ENCODE data around the gene GUCY1A1. TPM values are rescaled to one million over a fixed set of nuclear protein-coding genes. Genes with fewer than 3 reads are reported as not detected.

GUCY1A1 gene
- total RNA-seq, 1 donor: 0.09 TPM

DNA sequence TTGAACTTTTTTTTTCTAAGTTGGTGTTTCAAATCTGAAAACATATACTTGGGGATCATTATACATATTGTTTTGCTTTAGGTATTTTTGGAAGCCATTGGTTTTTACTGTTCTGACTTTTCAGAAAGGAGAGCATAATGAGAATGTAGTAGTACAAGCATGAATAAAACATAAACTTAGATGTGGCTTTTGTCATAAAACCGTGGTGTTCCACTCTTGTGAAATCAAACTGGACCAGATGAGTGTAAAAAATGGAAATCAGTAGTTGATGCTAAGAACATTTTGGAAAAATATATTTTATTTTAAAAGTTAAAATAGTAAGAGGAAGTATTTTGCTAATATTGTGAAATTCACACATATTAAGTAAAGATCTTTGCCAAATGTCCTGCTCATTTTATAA lies 29.6 kb downstream of the GUCY1A1 start:
- no peak overlapping the region for H3K4me3 ChIP-seq (ENCODE audit: low read depth, low read length)
- TF ChIP-seq, protein P1, sequence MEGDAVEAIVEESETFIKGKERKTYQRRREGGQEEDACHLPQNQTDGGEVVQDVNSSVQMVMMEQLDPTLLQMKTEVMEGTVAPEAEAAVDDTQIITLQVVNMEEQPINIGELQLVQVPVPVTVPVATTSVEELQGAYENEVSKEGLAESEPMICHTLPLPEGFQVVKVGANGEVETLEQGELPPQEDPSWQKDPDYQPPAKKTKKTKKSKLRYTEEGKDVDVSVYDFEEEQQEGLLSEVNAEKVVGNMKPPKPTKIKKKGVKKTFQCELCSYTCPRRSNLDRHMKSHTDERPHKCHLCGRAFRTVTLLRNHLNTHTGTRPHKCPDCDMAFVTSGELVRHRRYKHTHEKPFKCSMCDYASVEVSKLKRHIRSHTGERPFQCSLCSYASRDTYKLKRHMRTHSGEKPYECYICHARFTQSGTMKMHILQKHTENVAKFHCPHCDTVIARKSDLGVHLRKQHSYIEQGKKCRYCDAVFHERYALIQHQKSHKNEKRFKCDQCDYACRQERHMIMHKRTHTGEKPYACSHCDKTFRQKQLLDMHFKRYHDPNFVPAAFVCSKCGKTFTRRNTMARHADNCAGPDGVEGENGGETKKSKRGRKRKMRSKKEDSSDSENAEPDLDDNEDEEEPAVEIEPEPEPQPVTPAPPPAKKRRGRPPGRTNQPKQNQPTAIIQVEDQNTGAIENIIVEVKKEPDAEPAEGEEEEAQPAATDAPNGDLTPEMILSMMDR (IDR thresholded peaks at IDR 0.05; ENCODE audit: insufficient read depth, low read length): no peak
- no peak for DNase-seq (ENCODE audit: low read depth)

DNA sequence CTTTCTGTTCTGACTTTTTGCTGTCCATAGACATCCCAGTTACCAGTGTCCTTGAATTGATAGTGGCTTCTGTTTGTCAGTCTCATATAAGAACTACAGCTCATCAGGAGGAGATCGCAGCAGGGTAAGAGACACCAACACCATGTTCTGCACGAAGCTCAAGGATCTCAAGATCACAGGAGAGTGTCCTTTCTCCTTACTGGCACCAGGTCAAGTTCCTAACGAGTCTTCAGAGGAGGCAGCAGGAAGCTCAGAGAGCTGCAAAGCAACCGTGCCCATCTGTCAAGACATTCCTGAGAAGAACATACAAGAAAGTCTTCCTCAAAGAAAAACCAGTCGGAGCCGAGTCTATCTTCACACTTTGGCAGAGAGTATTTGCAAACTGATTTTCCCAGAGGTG lies 30.1 kb downstream of the GUCY1A1 start:
- DNase-seq (ENCODE audit: low read depth): no peak
- TF ChIP-seq, protein P1 (IDR thresholded peaks at IDR 0.05; ENCODE audit: insufficient read depth, low read length): no peak
- H3K4me3 ChIP-seq (ENCODE audit: low read depth, low read length): no peak overlapping the region

DNA sequence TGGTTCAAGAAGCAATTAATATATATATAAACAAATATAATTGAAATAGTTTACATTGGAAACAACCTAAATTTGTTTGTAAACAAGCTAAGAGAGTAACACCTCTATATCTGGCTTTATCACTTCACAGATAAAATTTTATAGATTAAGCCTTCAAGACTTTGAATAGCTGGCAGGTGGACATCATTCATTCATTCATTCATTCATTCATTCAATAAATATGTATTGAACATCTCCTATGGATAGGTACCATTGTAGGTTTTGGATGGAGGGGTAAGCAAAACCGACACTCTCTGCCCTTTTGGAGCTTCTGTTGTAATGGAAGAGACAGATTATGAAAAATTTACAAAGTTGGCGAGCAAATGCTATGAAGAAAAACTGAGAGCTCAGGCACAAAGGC lies 35.2 kb downstream of the GUCY1A1 start:
- TF ChIP-seq, protein P1 (IDR thresholded peaks at IDR 0.05; ENCODE audit: insufficient read depth, low read length): no peak
- no peak for DNase-seq (ENCODE audit: low read depth)
- H3K4me3 ChIP-seq (ENCODE audit: low read depth, low read length): no peak overlapping the region

DNA sequence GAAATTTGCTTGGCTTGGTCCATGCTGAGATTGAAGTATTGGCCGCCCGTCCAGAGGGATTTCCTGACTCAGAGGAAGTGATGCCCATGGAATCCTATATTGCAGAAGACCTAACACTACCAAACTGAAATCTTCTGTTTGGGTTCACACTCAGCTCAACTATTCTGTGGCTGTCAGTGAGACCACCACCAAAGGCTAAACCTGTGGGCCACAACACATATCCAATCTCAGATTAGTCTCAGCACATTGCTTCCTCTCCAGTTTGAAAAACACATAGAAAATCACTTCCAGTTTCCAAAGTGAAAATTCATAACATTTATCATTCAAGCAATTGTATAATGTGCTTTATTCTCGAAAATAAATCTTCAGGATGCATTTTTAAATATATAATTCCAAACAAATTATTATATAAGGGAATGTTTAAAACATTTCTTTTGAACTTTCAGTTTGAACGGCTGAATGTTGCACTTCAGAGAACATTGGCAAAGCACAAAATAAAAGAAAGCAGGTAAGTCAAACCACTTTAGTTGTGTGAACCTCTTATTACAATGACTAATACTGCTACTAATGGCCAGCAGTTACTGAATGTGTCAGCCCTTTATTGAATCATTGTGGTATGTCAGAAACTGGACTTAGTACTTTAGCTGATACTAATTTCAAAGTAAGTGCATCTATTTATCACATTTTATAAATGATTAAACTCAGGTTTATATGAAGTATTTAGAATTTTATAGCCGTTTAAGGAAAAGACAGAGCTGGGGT lies 37.0 kb downstream of the GUCY1A1 start:
- H3K4me3 ChIP-seq (ENCODE audit: low read depth, low read length): no peak overlapping the region
- TF ChIP-seq, protein P1 (IDR thresholded peaks at IDR 0.05; ENCODE audit: insufficient read depth, low read length): no peak
- DNase-seq (ENCODE audit: low read depth): no peak

DNA sequence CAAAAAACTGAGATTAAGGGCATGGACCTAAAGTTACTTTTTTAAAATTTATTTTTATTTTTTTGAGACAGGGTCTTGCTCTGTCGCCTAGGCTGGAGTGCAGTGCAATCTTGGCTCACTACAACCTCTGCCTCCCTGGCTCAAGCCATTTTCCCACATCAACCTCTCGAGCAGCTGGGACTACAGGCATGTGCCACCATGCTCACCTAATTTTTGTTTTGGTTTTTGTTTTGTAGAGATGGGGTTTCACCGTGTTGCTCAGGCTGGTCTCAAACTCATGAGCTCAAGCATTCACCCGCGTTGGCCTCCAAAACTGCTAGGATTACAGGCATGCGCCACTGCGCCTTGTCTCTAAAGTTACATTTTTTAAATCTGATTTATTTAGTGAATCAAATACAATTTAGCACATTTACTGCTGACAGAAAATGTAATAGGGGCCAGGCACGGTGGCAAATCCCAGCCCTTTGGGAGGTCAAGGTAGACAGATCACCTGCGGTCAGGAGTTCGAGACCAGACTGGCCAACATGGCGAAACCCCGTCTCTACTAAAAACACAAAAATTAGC lies 38.3 kb downstream of the GUCY1A1 start:
- H3K4me3 ChIP-seq (ENCODE audit: low read depth, low read length): no peak overlapping the region
- DNase-seq (ENCODE audit: low read depth): no peak
- TF ChIP-seq, protein P1 (IDR thresholded peaks at IDR 0.05; ENCODE audit: insufficient read depth, low read length): no peak

DNA sequence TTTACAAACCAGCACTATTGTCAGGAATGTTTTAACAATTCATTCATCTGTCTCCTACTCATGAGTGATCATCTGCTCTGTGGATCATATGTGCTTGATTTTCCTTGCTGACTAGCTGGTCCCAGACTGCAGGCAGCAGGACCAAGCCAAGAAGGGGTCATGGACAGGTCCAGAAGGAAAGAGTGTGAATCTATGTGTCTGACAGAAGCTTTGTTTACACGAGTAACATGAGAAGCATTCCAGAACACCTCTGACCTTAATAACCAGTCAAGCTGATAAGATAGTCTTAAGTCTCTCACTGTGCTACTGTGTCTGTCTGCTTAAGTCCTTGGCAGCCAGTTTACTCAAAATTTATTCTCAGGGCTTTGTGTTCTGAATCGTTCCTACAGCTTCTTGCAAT lies 39.0 kb downstream of the GUCY1A1 start:
- H3K4me3 ChIP-seq (ENCODE audit: low read depth, low read length): no peak overlapping the region
- TF ChIP-seq, protein P1 (IDR thresholded peaks at IDR 0.05; ENCODE audit: insufficient read depth, low read length): no peak
- DNase-seq (ENCODE audit: low read depth): peak; percentile 2
